ENCODE results near the gene INSRR.

Gene INSRR

GRCh38 chr1:156863631-156864030 lies 4.7 kb upstream of the INSRR start:
- no peak for TF ChIP-seq CTCF (IDR thresholded peaks at IDR 0.05; ENCODE audit: extremely low read depth, insufficient read depth, missing control alignments)
- no peak for DNase-seq (ENCODE audit: low spot score)
- in situ Hi-C loops (cut with MboI; ENCODE audit: low pct_unique_long_range_greater_than_20kb, low sequenced_read_pairs, unreplicated experiment), result loop anchor here (25.0 kb wide), 1 partner anchor 151 kb away; the partner anchor contains the start of gene CRABP2

- in situ Hi-C loops (cut with MboI; ENCODE audit: low pct_unique_long_range_greater_than_20kb, low sequenced_read_pairs, unreplicated experiment), result loop anchor here (25.0 kb wide), 1 partner anchor 151 kb away; the partner anchor contains the start of gene CRABP2
- TF ChIP-seq CTCF (IDR thresholded peaks at IDR 0.05; ENCODE audit: extremely low read depth, insufficient read depth, missing control alignments), result no peak
- DNase-seq (ENCODE audit: low spot score), result no peak
These were observed 4.2 kb upstream of the INSRR start for GRCh38 chr1:156862997-156863599.

- no peak for DNase-seq (ENCODE audit: low spot score)
- no peak for TF ChIP-seq CTCF (IDR thresholded peaks at IDR 0.05; ENCODE audit: extremely low read depth, insufficient read depth, missing control alignments)
- in situ Hi-C loops (cut with MboI; ENCODE audit: low pct_unique_long_range_greater_than_20kb, low sequenced_read_pairs, unreplicated experiment), result loop anchor here (25.0 kb wide), 1 partner anchor 150 kb away; the partner anchor contains the start of gene CRABP2
These were observed 3.7 kb upstream of the INSRR start for GRCh38 chr1:156862584-156862983.

GRCh38 chr1:156860628-156861423 lies 1.9 kb upstream of the INSRR start, which contains the start of gene NTRK1:
Gene NTRK1 (plus strand): TSS chr1:156860865. CDS start chr1:156860935, 70 bp downstream.
- peak; percentile 86 for DNase-seq (ENCODE audit: low spot score)
- no peak for TF ChIP-seq CTCF (IDR thresholded peaks at IDR 0.05; ENCODE audit: extremely low read depth, insufficient read depth, missing control alignments)
- in situ Hi-C loops (cut with MboI; ENCODE audit: low pct_unique_long_range_greater_than_20kb, low sequenced_read_pairs, unreplicated experiment), result loop anchor here (25.0 kb wide), 1 partner anchor 149 kb away; the partner anchor contains the start of gene CRABP2

GRCh38 chr1:156860113-156860627 lies 1.3 kb upstream of the INSRR start:
- peak; percentile 87 for TF ChIP-seq CTCF (IDR thresholded peaks at IDR 0.05; ENCODE audit: extremely low read depth, insufficient read depth, missing control alignments)
- in situ Hi-C loops (cut with MboI; ENCODE audit: low pct_unique_long_range_greater_than_20kb, low sequenced_read_pairs, unreplicated experiment), result loop anchor here (25.0 kb wide), 1 partner anchor 148 kb away; the partner anchor contains the start of gene CRABP2
- peak; percentile 91 for DNase-seq (ENCODE audit: low spot score)

- in situ Hi-C loops (cut with MboI; ENCODE audit: low pct_unique_long_range_greater_than_20kb, low sequenced_read_pairs, unreplicated experiment), result loop anchor here (25.0 kb wide), 1 partner anchor 147 kb away; the partner anchor contains the start of gene CRABP2
- peak; percentile 70 for DNase-seq (ENCODE audit: low spot score)
- no peak for TF ChIP-seq CTCF (IDR thresholded peaks at IDR 0.05; ENCODE audit: extremely low read depth, insufficient read depth, missing control alignments)
These were observed 701 bp upstream of the INSRR start for GRCh38 chr1:156859523-156860112.

All from GM13977 (cell line).